Activated naive CD8-positive, alpha-beta T cell treated with anti-CD3 and anti-CD28 coated beads, Interleukin-2, amount 50 U/mL, for 24 hours (primary cell): ENCODE measurements around the gene BEX2.
"Not testable (repeated sequence)": the region's sequence is repeated elsewhere in the genome, so short reads cannot be mapped to it uniquely, and the experiment has no call there.

Experiments
- ATAC-seq: fragments of 150-1000 bp; cut with Tn5 transposase; one replicate; pipeline ENCODE4 v1.10.0; 2021
- DNase-seq: peaks from one replicate; pipeline ENCODE4 v3.0.0; 2021
- H3K27ac Mint-ChIP-seq: one replicate; pipeline ENCODE4 v1.8.0; 2021; ENCODE audit warnings: mild to moderate bottlenecking, mixed read lengths
- H3K27me3 Mint-ChIP-seq: one replicate; pipeline ENCODE4 v1.8.0; 2021; ENCODE audit warnings: mixed read lengths
- H3K36me3 Mint-ChIP-seq: one replicate; pipeline ENCODE4 v1.8.0; 2021; ENCODE audit warnings: low read depth, mixed read lengths
- H3K4me1 Mint-ChIP-seq: one replicate; pipeline ENCODE4 v1.8.0; 2021; ENCODE audit warnings: mixed read lengths
- H3K4me3 Mint-ChIP-seq: one replicate; pipeline ENCODE4 v1.8.0; 2021; ENCODE audit warnings: mild to moderate bottlenecking, moderate library complexity, mixed read lengths
- H3K9me3 Mint-ChIP-seq: one replicate; pipeline ENCODE4 v1.8.0; 2021; ENCODE audit warnings: mixed read lengths

BEX2 gene

DNA sequence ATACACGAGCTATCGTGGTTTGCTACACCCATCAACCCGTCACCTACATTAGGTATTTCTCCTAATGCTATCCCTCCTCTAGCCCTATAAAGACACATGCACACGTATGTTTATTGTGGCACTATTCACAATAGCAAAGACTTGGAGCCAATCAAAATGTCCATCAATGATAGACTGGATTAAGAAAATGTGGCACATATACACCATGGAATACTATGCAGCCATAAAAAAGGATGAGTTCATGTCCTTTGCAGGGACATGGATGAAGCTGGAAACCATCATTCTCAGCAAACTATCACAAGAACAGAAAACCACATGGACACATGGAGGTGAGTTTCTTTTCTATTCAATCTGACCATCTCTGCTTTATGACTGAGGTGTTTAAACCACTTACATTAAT lies 5.1 kb downstream of the BEX2 start:
- not testable (repeated sequence) for H3K4me3 Mint-ChIP-seq, H3K27me3 Mint-ChIP-seq, ATAC-seq, H3K9me3 Mint-ChIP-seq, DNase-seq, H3K27ac Mint-ChIP-seq, H3K36me3 Mint-ChIP-seq
- peaks cover 15% of the 10 kb centered on the region for H3K4me1 Mint-ChIP-seq

DNA sequence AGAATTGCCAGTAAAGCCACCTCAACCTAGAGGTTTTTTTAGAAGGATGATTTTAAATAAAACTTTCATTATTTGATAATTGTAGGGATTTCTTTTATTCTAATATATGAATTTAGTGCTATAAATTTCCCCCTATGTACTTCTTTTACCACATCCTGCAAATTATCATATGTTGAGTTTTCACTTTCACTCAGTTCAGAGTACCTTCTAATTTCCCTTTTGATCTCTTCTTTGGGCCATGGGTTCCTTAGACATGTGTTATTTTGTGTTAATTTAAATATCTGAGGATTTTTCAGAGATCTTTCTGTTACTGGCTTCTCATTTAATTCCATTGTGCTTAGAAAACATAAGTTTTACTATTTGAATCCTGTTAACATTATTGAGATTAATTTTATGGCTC lies 6.1 kb downstream of the BEX2 start:
- Mint-ChIP-seq H3K4me3 (no peak overlapping the region), H3K27ac (no peak overlapping the region), H3K27me3 (no peaks in the 10 kb centered on the region), H3K4me1 (peaks cover 12% of the 10 kb centered on the region), H3K36me3 (no peaks in the 10 kb centered on the region), H3K9me3 (peaks cover 5% of the 10 kb centered on the region)
- DNase-seq: no peak
- ATAC-seq: no peak

- H3K27me3 Mint-ChIP-seq: no peaks in the 10 kb centered on the region
- H3K9me3 Mint-ChIP-seq: no peaks in the 10 kb centered on the region
- H3K36me3 Mint-ChIP-seq: no peaks in the 10 kb centered on the region
- ATAC-seq (no peak), DNase-seq (no peak)
- no peaks in the 10 kb centered on the region for H3K4me1 Mint-ChIP-seq
- H3K4me3 Mint-ChIP-seq: no peak overlapping the region
- no peak overlapping the region for H3K27ac Mint-ChIP-seq
Observed at GRCh38 chrX:103293118-103293517, 17.7 kb downstream of the BEX2 start.

DNA sequence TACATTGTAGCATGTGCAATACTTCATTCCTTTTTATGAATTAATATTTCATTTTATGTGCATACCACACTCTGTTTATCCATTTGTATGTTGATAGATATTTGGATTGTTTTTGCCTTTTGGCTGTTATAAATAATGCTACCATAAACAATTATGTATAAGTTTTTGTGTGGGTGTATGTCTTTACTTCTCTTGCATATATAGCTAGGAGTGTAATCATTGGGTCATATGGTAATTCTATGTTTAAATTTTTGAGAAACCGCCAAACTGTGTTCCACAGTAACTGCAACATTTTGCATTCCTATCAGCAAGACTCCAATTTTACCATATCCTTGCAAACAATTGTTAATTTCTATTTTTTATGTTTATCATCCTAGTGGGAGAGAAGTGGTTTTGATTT lies 31.2 kb downstream of the BEX2 start:
- H3K4me1 Mint-ChIP-seq: peaks cover 8% of the 10 kb centered on the region
- H3K9me3 Mint-ChIP-seq: no peaks in the 10 kb centered on the region
- H3K36me3 Mint-ChIP-seq: no peaks in the 10 kb centered on the region
- peaks cover 42% of the 10 kb centered on the region for H3K27me3 Mint-ChIP-seq
- no peak for ATAC-seq
- H3K27ac Mint-ChIP-seq: no peak overlapping the region
- no peak for DNase-seq
- H3K4me3 Mint-ChIP-seq: no peak overlapping the region

- peaks cover 8% of the 10 kb centered on the region for H3K4me1 Mint-ChIP-seq
- H3K9me3 Mint-ChIP-seq: no peaks in the 10 kb centered on the region
- ATAC-seq (no peak), DNase-seq (no peak)
- peaks cover 47% of the 10 kb centered on the region for H3K27me3 Mint-ChIP-seq
- no peaks in the 10 kb centered on the region for H3K36me3 Mint-ChIP-seq
- H3K27ac Mint-ChIP-seq: no peak within 1 kb of the TSS
- H3K4me3 Mint-ChIP-seq: peak within 1 kb of the TSS; percentile 75
Observed at GRCh38 chrX:103276581-103277002, 34.2 kb downstream of the BEX2 start, which contains the start of gene TCEAL5. TCEAL5 (minus strand) TSS chrX:103276750; CDS start chrX:103274563, 2,187 bp downstream.

- Mint-ChIP-seq H3K9me3 (no peaks in the 10 kb centered on the region), H3K4me1 (peaks cover 8% of the 10 kb centered on the region), H3K27ac (no peak overlapping the region), H3K36me3 (no peaks in the 10 kb centered on the region), H3K4me3 (peak overlapping the region; percentile 75), H3K27me3 (peaks cover 49% of the 10 kb centered on the region)
- DNase-seq (no peak), ATAC-seq (no peak)
Observed at GRCh38 chrX:103275947-103276567, 34.7 kb downstream of the BEX2 start.

GRCh38 chrX:103274284-103274683 lies 36.5 kb downstream of the BEX2 start:
- Mint-ChIP-seq H3K36me3 (no peaks in the 10 kb centered on the region), H3K4me1 (peaks cover 8% of the 10 kb centered on the region), H3K9me3 (no peaks in the 10 kb centered on the region), H3K27me3 (peaks cover 43% of the 10 kb centered on the region), H3K4me3 (no peak overlapping the region), H3K27ac (no peak overlapping the region)
- ATAC-seq: no peak
- no peak for DNase-seq
